Measurements from ENCODE around the gene NMNAT2. TPM values are rescaled to one million over a fixed set of nuclear protein-coding genes. Genes with fewer than 3 reads are reported as not detected.

NMNAT2 gene
- total and polyA plus RNA-seq, 10 of the 15 experiments (the other 5 are each of a cell fraction or from before 2014, with no cell fraction given): 0.02 to 2.0 (median 0.60) TPM

- CTCF ChIA-PET: interaction anchor here (0.7 to 2.9 kb wide), 8 partner anchors 9 to 70 kb away, joined by 3 to 9 read pairs (median 3); no protein-coding TSS in a partner anchor
- no peaks in the 10 kb centered on the region for H3K79me2 ChIP-seq (ENCODE audit: control insufficient read depth, insufficient read depth, low read length)
- WGBS (ENCODE audit: insufficient coverage, insufficient replicate concordance, low lambda C conversion rate, missing lambda C conversion rate): 26% methylated on average over 5 of the region's 5 CpGs
- H3K4me2 ChIP-seq (ENCODE audit: control insufficient read depth, insufficient read depth): no peak overlapping the region
- no peak overlapping the region for H2AFZ ChIP-seq (ENCODE audit: control insufficient read depth, low read depth, low read length)
- in situ Hi-C loops (cut with MboI): no loop called here
- BruUV-seq (replicated peaks): no TSS peak
- RAD21 ChIA-PET (ENCODE audit: unreplicated experiment): interaction anchor here (2.3 kb wide), 1 partner anchor 18 kb away, joined by 5 read pairs; no protein-coding TSS in a partner anchor
- no peaks in the 10 kb centered on the region for H3K9me3 ChIP-seq (replicated peaks; ENCODE audit: control insufficient read depth, insufficient read depth, low read length)
- ATAC-seq: peak; percentile 29; the same call in 2 of the 3 replicates
- H3K36me3 ChIP-seq (ENCODE audit: control insufficient read depth in 2 of 2, insufficient read depth in 2 of 2, low read length in 1 of 2): no peaks in the 10 kb centered on the region
- no peak overlapping the region for H3K9ac ChIP-seq (ENCODE audit: control insufficient read depth, insufficient read depth, low read length)
- intact Hi-C loops (cut with micrococcal nuclease; ENCODE audit: unreplicated experiment): no loop called here
- no peak for FAIRE-seq
- no peaks in the 10 kb centered on the region for H3K4me1 ChIP-seq (ENCODE audit: control insufficient read depth, insufficient read depth, low read length)
- no peak overlapping the region for H3K4me3 ChIP-seq
- SMC1A ChIA-PET (ENCODE audit: uncharacterized antibody, unreplicated experiment): interaction anchor here (1.0 to 1.9 kb wide), 3 partner anchors 11 to 13 kb away, joined by 3 to 5 read pairs (median 4); no protein-coding TSS in a partner anchor
- H3K27me3 ChIP-seq (replicated peaks in 1 of 2; ENCODE audit: control insufficient read depth in 2 of 2, insufficient read depth in 2 of 2, low read length in 1 of 2): peaks cover 0 to 2% of the 10 kb centered on the region in 2 experiments; a peak in 1 of 4 replicates
- POLR2A ChIA-PET: interaction anchor here (0.7 to 1.0 kb wide), 2 partner anchors 75 to 298 kb away, joined by 3 to 7 read pairs; no protein-coding TSS in a partner anchor
- DNase-seq (ENCODE audit: low read depth, low spot score): no peak
- H3K27ac ChIP-seq (ENCODE audit: control insufficient read depth, insufficient read depth): no peak overlapping the region
- H4K20me1 ChIP-seq (ENCODE audit: control insufficient read depth, insufficient read depth): no peaks in the 10 kb centered on the region
- TF ChIP-seq BHLHE40 (IDR thresholded peaks at IDR 0.05; ENCODE audit: borderline replicate concordance in 1 of 2, low read depth in 2 of 2, low read length in 1 of 2) (peak in 1 of 2 experiments; percentile 16; a peak in 1 of 4 replicates), ZNF24 (IDR thresholded peaks at IDR 0.05) (no peak), REST (IDR thresholded peaks at IDR 0.05; ENCODE audit: low read depth, low read length) (no peak), FOXM1 (IDR thresholded peaks at IDR 0.05; ENCODE audit: low read depth, low read length) (no peak), IKZF2 (IDR thresholded peaks at IDR 0.05) (peak; percentile 37 to 51; a peak in 2 of 4 replicates), NFXL1 (IDR thresholded peaks at IDR 0.05; ENCODE audit: borderline replicate concordance) (no peak), DPF2 (IDR thresholded peaks at IDR 0.05) (peak; percentile 83), IKZF1 (conservative IDR thresholded peaks at IDR 0.05) (peak; percentile 88), ZNF687 (IDR thresholded peaks at IDR 0.05) (no peak), NR2F1 (conservative IDR thresholded peaks at IDR 0.05) (0 out of 2 replicates have a peak, but pooled peaks have one; percentile 35), CBX5 (IDR thresholded peaks at IDR 0.05; ENCODE audit: low read depth) (no peak), POLR2AphosphoS2 (IDR thresholded peaks at IDR 0.05; ENCODE audit: low read depth, low read length) (no peak), TARDBP (IDR thresholded peaks at IDR 0.05; ENCODE audit: borderline replicate concordance) (no peak), FOS (IDR thresholded peaks at IDR 0.05; ENCODE audit: borderline replicate concordance, extremely low read depth, insufficient read length) (no peak)
- TF ChIP-seq, protein P1, sequence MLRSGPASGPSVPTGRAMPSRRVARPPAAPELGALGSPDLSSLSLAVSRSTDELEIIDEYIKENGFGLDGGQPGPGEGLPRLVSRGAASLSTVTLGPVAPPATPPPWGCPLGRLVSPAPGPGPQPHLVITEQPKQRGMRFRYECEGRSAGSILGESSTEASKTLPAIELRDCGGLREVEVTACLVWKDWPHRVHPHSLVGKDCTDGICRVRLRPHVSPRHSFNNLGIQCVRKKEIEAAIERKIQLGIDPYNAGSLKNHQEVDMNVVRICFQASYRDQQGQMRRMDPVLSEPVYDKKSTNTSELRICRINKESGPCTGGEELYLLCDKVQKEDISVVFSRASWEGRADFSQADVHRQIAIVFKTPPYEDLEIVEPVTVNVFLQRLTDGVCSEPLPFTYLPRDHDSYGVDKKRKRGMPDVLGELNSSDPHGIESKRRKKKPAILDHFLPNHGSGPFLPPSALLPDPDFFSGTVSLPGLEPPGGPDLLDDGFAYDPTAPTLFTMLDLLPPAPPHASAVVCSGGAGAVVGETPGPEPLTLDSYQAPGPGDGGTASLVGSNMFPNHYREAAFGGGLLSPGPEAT (IDR thresholded peaks at IDR 0.05; ENCODE audit: low read depth): peak; percentile 14; the same call in 1 of the 2 replicates
Observed at GRCh38 chr1:183259924-183260323, 158.3 kb downstream of the NMNAT2 start.

Measured in GM12878 (cell line).